Measurements from ENCODE around the gene TRMT2A. TPM values are rescaled to one million over a fixed set of nuclear protein-coding genes. Genes with fewer than 3 reads are reported as not detected.

The TRMT2A gene
- polyA plus RNA-seq, 1 of the 3 experiments (the other 2 are of a cell fraction): 54.6 TPM

DNA sequence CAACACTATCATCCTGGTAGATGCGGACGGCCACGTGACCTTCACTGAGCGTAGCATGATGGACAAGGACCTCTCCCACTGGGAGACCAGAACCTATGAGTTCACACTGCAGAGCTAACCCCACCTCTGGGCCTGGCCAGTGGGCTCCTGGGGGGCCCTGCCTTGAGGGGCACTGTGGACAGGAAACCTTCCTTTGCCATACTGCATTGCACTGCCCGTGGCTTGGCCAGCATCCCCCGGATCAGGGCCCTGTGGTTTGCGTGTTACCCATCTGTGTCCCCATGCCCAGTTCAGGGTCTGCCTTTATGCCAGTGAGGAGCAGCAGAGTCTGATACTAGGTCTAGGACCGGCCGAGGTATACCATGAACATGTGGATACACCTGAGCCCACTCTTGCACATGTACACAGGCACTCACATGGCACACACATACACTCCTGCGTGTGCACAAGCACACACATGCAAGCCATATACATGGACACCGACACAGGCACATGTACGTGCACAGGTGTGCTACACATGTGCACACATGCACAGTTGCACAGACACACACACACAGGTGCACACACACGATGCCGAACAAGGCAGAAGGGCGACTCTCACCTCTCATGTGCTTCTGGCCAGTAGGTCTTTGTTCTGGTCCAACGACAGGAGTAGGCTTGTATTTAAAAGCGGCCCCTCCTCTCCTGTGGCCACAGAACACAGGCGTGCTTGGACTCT lies 52.3 kb downstream of the TRMT2A start:
- Histone ChIP-seq H3K27ac (ENCODE audit: low read depth in 2 of 2, low read length in 1 of 2) (no peak overlapping the region), H4K20me1 (ENCODE audit: insufficient read depth) (no peaks in the 10 kb centered on the region), H3K9me3 (no peaks in the 10 kb centered on the region), H3K4me1 (ENCODE audit: control insufficient read depth in 1 of 2, insufficient read depth in 2 of 2, low read depth in 1 of 2, low read length in 1 of 2) (no peaks in the 10 kb centered on the region), H3K27me3 (ENCODE audit: insufficient read depth) (no peaks in the 10 kb centered on the region), H3F3A (replicated peaks; ENCODE audit: insufficient read depth) (no peaks in the 10 kb centered on the region), H2AFZ (ENCODE audit: low read depth) (no peak overlapping the region), H3K36me3 (replicated peaks in 1 of 2; ENCODE audit: control insufficient read depth in 1 of 2, insufficient read depth in 2 of 2, low read length in 1 of 2) (peaks cover 0 to 9% of the 10 kb centered on the region in 2 experiments), H3K79me2 (ENCODE audit: insufficient read depth) (no peaks in the 10 kb centered on the region), H3K4me2 (no peak overlapping the region), H3K9ac (no peak overlapping the region), H3K9me2 (no peaks in the 10 kb centered on the region), H3K4me3 (ENCODE audit: low read depth in 2 of 2, low read length in 1 of 2) (no peak overlapping the region)
- no peak for DNase-seq
- no peak for TF ChIP-seq PBX3 (IDR thresholded peaks at IDR 0.05)
- no peak for TF ChIP-seq RCOR1 (IDR thresholded peaks at IDR 0.05; ENCODE audit: low read length)
- no peak for TF ChIP-seq JUND (IDR thresholded peaks at IDR 0.05)
- no peak for TF ChIP-seq SIN3A (IDR thresholded peaks at IDR 0.05; ENCODE audit: borderline replicate concordance, low read depth, low read length)
- TF ChIP-seq GATA2 (CRISPR knock-in tag; IDR thresholded peaks at IDR 0.05): no peak
- TF ChIP-seq RFX5 (IDR thresholded peaks at IDR 0.05; ENCODE audit: low read length): no peak
- TF ChIP-seq ZBTB33 (IDR thresholded peaks at IDR 0.05; ENCODE audit: borderline replicate concordance, low read depth): no peak
- TF ChIP-seq, protein P1, sequence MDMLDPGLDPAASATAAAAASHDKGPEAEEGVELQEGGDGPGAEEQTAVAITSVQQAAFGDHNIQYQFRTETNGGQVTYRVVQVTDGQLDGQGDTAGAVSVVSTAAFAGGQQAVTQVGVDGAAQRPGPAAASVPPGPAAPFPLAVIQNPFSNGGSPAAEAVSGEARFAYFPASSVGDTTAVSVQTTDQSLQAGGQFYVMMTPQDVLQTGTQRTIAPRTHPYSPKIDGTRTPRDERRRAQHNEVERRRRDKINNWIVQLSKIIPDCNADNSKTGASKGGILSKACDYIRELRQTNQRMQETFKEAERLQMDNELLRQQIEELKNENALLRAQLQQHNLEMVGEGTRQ (IDR thresholded peaks at IDR 0.05; ENCODE audit: borderline replicate concordance, low read depth, low read length): no peak
- no peak for TF ChIP-seq ELF1 (IDR thresholded peaks at IDR 0.05)
- TF ChIP-seq FOXM1 (IDR thresholded peaks at IDR 0.05; ENCODE audit: low read depth): no peak
- TF ChIP-seq, protein P2, sequence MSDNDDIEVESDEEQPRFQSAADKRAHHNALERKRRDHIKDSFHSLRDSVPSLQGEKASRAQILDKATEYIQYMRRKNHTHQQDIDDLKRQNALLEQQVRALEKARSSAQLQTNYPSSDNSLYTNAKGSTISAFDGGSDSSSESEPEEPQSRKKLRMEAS (IDR thresholded peaks at IDR 0.05; ENCODE audit: low read depth): no peak
- TF ChIP-seq TEAD4 (IDR thresholded peaks at IDR 0.05; ENCODE audit: borderline replicate concordance, insufficient read depth): no peak
- no peak for TF ChIP-seq FOXJ3 (CRISPR knock-in tag; IDR thresholded peaks at IDR 0.05)
- TF ChIP-seq TCF12 (IDR thresholded peaks at IDR 0.05): no peak
- no peak for TF ChIP-seq NFIC (IDR thresholded peaks at IDR 0.05; ENCODE audit: borderline replicate concordance)
- no peak for TF ChIP-seq EP300 (IDR thresholded peaks at IDR 0.05; ENCODE audit: borderline replicate concordance in 1 of 2, low read depth in 1 of 2, low read length in 1 of 2)
- TF ChIP-seq RXRA (IDR thresholded peaks at IDR 0.05; ENCODE audit: borderline replicate concordance, low read depth): no peak
- TF ChIP-seq CHD2 (IDR thresholded peaks at IDR 0.05; ENCODE audit: low read length, partially characterized antibody): no peak
- no peak for TF ChIP-seq EZH2phosphoT487 (IDR thresholded peaks at IDR 0.05; ENCODE audit: borderline replicate concordance, low read depth)
- TF ChIP-seq NRF1 (IDR thresholded peaks at IDR 0.05; ENCODE audit: low read depth, low read length): no peak
- ChIA-PET CTCF (no interaction called here), POLR2A (no interaction called here)
- 87% methylated on average over 14 of the region's 18 CpGs for WGBS (ENCODE audit: low lambda C conversion rate)

Measured in SK-N-SH (cell line).